SK-N-SH (cell line): ENCODE data around the gene EIF2S2. TPM values are rescaled to one million over a fixed set of nuclear protein-coding genes. Genes with fewer than 3 reads are reported as not detected.

ENCODE experiments used
- CTCF ChIA-PET: fragments of 300-600, 350-600 bp; formaldehyde crosslinking; extraction: SDS; loops from one replicate; lab custom pipeline; 2021; lab: Yijun Ruan, JAX
- POLR2A ChIA-PET: fragments of 350-600 bp; sonication (Branson Sonifier 250); formaldehyde crosslinking; extraction: SDS; loops from one replicate; lab custom pipeline; 2020; ENCODE audit warnings: antibody characterized with exemption, inconsistent platforms; lab: Yijun Ruan, JAX
- DNase-seq: peaks from one replicate; pipeline ENCODE4 v3.0.0; 2012
- H2AFZ ChIP-seq: fragments of 200-600 bp; sonication (generic); 2 replicates; pipeline ENCODE4 v1.8.1; 2016; ENCODE audit warnings: antibody characterized with exemption, mild to moderate bottlenecking, low read depth
- H3F3A ChIP-seq: fragments of 200-600 bp; sonication (generic); replicated peaks from 2 replicates; pipeline ENCODE3; 2016; ENCODE audit warnings: antibody characterized with exemption, mild to moderate bottlenecking; ENCODE audit not compliant: insufficient read depth
- H3K27ac ChIP-seq, 2 experiments: fragments of 200-500 bp in 1 of 2; fragments of 200-600 bp in 1 of 2; sonication (Bioruptor generic) in 1 of 2; sonication (generic), shearing (Covaris generic) in 1 of 2; 2 replicates each; pipeline versions ENCODE4 v1.5.1 to v1.6.1; 2014 to 2016; ENCODE audit warnings: low read depth in 2 of 2, inconsistent platforms in 1 of 2, low read length in 1 of 2, mild to moderate bottlenecking in 1 of 2, mixed read lengths in 1 of 2
- H3K27me3 ChIP-seq: fragments of 200-600 bp; sonication (generic), shearing (Covaris generic); 2 replicates; pipeline ENCODE4 v1.6.1; 2016; ENCODE audit warnings: mixed run types; ENCODE audit not compliant: insufficient read depth
- H3K36me3 ChIP-seq, 2 experiments: fragments of 200-500 bp in 1 of 2; fragments of 200-600 bp in 1 of 2; sonication (Bioruptor generic) in 1 of 2; sonication (generic) in 1 of 2; replicated peaks in 1 of 2; 2 replicates each; pipeline versions ENCODE3 to v1.5.1; 2014 to 2016; ENCODE audit warnings: low read length in 1 of 2, mild to moderate bottlenecking in 1 of 2; ENCODE audit not compliant: insufficient read depth in 2 of 2, control insufficient read depth in 1 of 2
- H3K4me1 ChIP-seq, 2 experiments: fragments of 200-500 bp in 1 of 2; fragments of 200-600 bp in 1 of 2; sonication (Bioruptor generic) in 1 of 2; sonication (generic), shearing (Covaris generic) in 1 of 2; 2 replicates each; pipeline versions ENCODE4 v1.5.1 to v1.6.1; 2014 to 2016; ENCODE audit warnings: low read depth in 1 of 2, low read length in 1 of 2, mixed run types in 1 of 2; ENCODE audit not compliant: insufficient read depth in 2 of 2, control insufficient read depth in 1 of 2
- H3K4me2 ChIP-seq: fragments of 200-600 bp; sonication (generic), shearing (Covaris generic); 2 replicates; pipeline ENCODE4 v1.6.1; 2017; ENCODE audit warnings: mixed run types
- H3K4me3 ChIP-seq, 2 experiments: fragments of 200-500 bp in 1 of 2; fragments of 200-600 bp in 1 of 2; sonication (Bioruptor generic) in 1 of 2; sonication (generic), shearing (Covaris generic) in 1 of 2; 2 replicates each; pipeline versions ENCODE4 v1.5.1 to v1.8.1; 2014 to 2016; ENCODE audit warnings: low read depth in 2 of 2, inconsistent platforms in 1 of 2, low read length in 1 of 2, mild to moderate bottlenecking in 1 of 2, mixed read lengths in 1 of 2, moderate library complexity in 1 of 2
- H3K79me2 ChIP-seq: fragments of 200-600 bp; sonication (generic); 2 replicates; pipeline ENCODE4 v1.8.1; 2017; ENCODE audit warnings: mild to moderate bottlenecking; ENCODE audit not compliant: insufficient read depth
- H3K9ac ChIP-seq: fragments of 200-600 bp; sonication (generic); 2 replicates; pipeline ENCODE4 v1.6.1; 2017; ENCODE audit warnings: mixed run types
- H3K9me2 ChIP-seq: fragments of 200-600 bp; sonication (generic); 2 replicates; pipeline ENCODE4 v1.6.1; 2017; ENCODE audit warnings: mixed run types
- H3K9me3 ChIP-seq: fragments of 200-600 bp; sonication (generic); 2 replicates; pipeline ENCODE4 v1.6.1; 2017; ENCODE audit warnings: mixed run types, mild to moderate bottlenecking, moderate library complexity
- H4K20me1 ChIP-seq: fragments of 200-600 bp; sonication (generic); 2 replicates; pipeline ENCODE4 v1.6.1; 2017; ENCODE audit warnings: mild to moderate bottlenecking, mixed run types; ENCODE audit not compliant: insufficient read depth
- CHD2 ChIP-seq: fragments of 150-350 bp; IDR thresholded peaks from 2 replicates; pipeline ENCODE4 v1.6.1; 2018; ENCODE audit warnings: low read length; ENCODE audit not compliant: partially characterized antibody
- FOSL2 ChIP-seq: IDR thresholded peaks from 2 replicates; pipeline ENCODE4 v1.4.0; 2012; ENCODE audit warnings: low read depth, mild to moderate bottlenecking, moderate library complexity, borderline replicate concordance
- FOXJ3 ChIP-seq: sonication (generic); formaldehyde crosslinking; IDR thresholded peaks from 2 replicates; pipeline ENCODE4 v1.5.1; 2020; ENCODE audit warnings: mild to moderate bottlenecking, missing genetic modification reagents
- FOXM1 ChIP-seq: IDR thresholded peaks from 2 replicates; pipeline ENCODE4 v1.4.0; 2012; ENCODE audit warnings: low read depth, mild to moderate bottlenecking
- MAX ChIP-seq: IDR thresholded peaks from 2 replicates; pipeline ENCODE4 v1.4.0; 2012; ENCODE audit warnings: low read depth
- NFIC ChIP-seq: IDR thresholded peaks from 2 replicates; pipeline ENCODE4 v1.4.0; 2012; ENCODE audit warnings: borderline replicate concordance
- RCOR1 ChIP-seq: fragments of 150-350 bp; IDR thresholded peaks from 2 replicates; pipeline ENCODE4 v1.6.1; 2017; ENCODE audit warnings: antibody characterized with exemption, low read length
- SMC3 ChIP-seq: IDR thresholded peaks from 2 replicates; pipeline ENCODE4 v1.6.1; 2012; ENCODE audit warnings: low read depth, low read length, improper control_type of control experiment
- TAF1 ChIP-seq: IDR thresholded peaks from 2 replicates; pipeline ENCODE4 v1.6.1; 2012; ENCODE audit warnings: low read depth, mild to moderate bottlenecking, low read length, moderate library complexity, borderline replicate concordance
- USF2 ChIP-seq: fragments of 150-350 bp; IDR thresholded peaks from 2 replicates; pipeline ENCODE4 v1.6.1; 2017; ENCODE audit warnings: antibody characterized with exemption, low read length, low read depth, borderline replicate concordance
- YY1 ChIP-seq: IDR thresholded peaks from 2 replicates; pipeline ENCODE4 v1.4.0; 2012; ENCODE audit warnings: low read depth, mild to moderate bottlenecking
- WGBS: methylation state at CpG from one replicate; pipeline ENCODE4 v1.1.6; 2017; ENCODE audit warnings: low lambda C conversion rate; 5-methylcytosine and 5-hydroxymethylcytosine counted together
- polyA plus RNA-seq, 3 experiments: library from polyadenylated mRNA; depleted of rRNA; stranded (reverse); fragments of >200 nt; gene quantifications; 2 replicates each; pipeline ENCODE4 v1.2.3, GENCODE V29; 2012

The EIF2S2 gene
- polyA plus RNA-seq, 1 of the 3 experiments (the other 2 are of a cell fraction): 50.7 TPM

- CTCF ChIA-PET: interaction anchor here (0.6 to 1.4 kb wide), 5 partner anchors 10 to 208 kb away, joined by 3 to 6 read pairs (median 3); no protein-coding TSS in a partner anchor
- Histone ChIP-seq H3K9me2 (no peaks in the 10 kb centered on the region), H3K9me3 (no peaks in the 10 kb centered on the region), H4K20me1 (peaks cover 95% of the 10 kb centered on the region), H3K4me1 (peaks cover 0 to 25% of the 10 kb centered on the region in 2 experiments; a peak in 1 of 4 replicates), H3K79me2 (peaks cover 98% of the 10 kb centered on the region), H3K9ac (no peak overlapping the region), H2AFZ (no peak overlapping the region), H3K4me3 (no peak overlapping the region), H3K4me2 (no peak overlapping the region), H3K36me3 (peaks cover 0 to 2% of the 10 kb centered on the region in 2 experiments), H3K27me3 (no peaks in the 10 kb centered on the region), H3K27ac (0 out of 4 replicates have a peak overlapping the region, but pooled peaks of 1 of the 2 experiments have one; percentile 9), H3F3A (no peaks in the 10 kb centered on the region)
- DNase-seq: no peak
- TF ChIP-seq FOXM1: no peak
- no peak for TF ChIP-seq YY1
- TF ChIP-seq MAX: no peak
- no peak for TF ChIP-seq CHD2
- POLR2A ChIA-PET: no interaction called here
- WGBS: 95% methylated on average over 4 of the region's 4 CpGs
Measured at GRCh38 chr20:34047917-34048316, 64.1 kb downstream of the EIF2S2 start.

- POLR2A ChIA-PET: interaction anchor here (0.6 kb wide), 1 partner anchor 53 kb away, joined by 3 read pairs; the partner anchor contains the start of gene RALY
Measured at GRCh38 chr20:34047010-34047687, 64.9 kb downstream of the EIF2S2 start.

More at GRCh38 chr20:34047010-34047687, 64.9 kb downstream of the EIF2S2 start:
- no peak overlapping the region for H3K27ac ChIP-seq
- no peaks in the 10 kb centered on the region for H3F3A ChIP-seq
- 97% methylated on average over 7 of the region's 7 CpGs for WGBS
- no peak overlapping the region for H2AFZ ChIP-seq
- H3K9me3 ChIP-seq: no peaks in the 10 kb centered on the region
- DNase-seq: no peak
- no peak overlapping the region for H3K4me2 ChIP-seq
- peaks cover 0 to 2% of the 10 kb centered on the region in 2 experiments for H3K36me3 ChIP-seq
- H3K79me2 ChIP-seq: peaks cover 97% of the 10 kb centered on the region
- no peaks in the 10 kb centered on the region for H3K27me3 ChIP-seq
- peaks cover 95% of the 10 kb centered on the region for H4K20me1 ChIP-seq
- TF ChIP-seq FOSL2 (no peak), FOXJ3 (CRISPR knock-in tag) (no peak), NFIC (no peak), TAF1 (no peak), SMC3 (no peak), RCOR1 (no peak), USF2 (no peak), YY1 (no peak)
- TF ChIP-seq, all 33 proteins: peak for 0
- H3K9me2 ChIP-seq: no peaks in the 10 kb centered on the region
- no peak overlapping the region for H3K9ac ChIP-seq
- H3K4me1 ChIP-seq: peaks cover 0 to 30% of the 10 kb centered on the region in 2 experiments; a peak in 1 of 4 replicates
- CTCF ChIA-PET: interaction anchor here (0.6 to 1.4 kb wide), 5 partner anchors 9 to 208 kb away, joined by 3 to 6 read pairs (median 3); no protein-coding TSS in a partner anchor
- no peak overlapping the region for H3K4me3 ChIP-seq
